ENCODE data around the gene CDH4. TPM values are rescaled to one million over a fixed set of nuclear protein-coding genes. Genes with fewer than 3 reads are reported as not detected.
"Not testable (repeated sequence)": the region's sequence is repeated elsewhere in the genome, so short reads cannot be mapped to it uniquely, and the experiment has no call there.

CDH4 gene
- total RNA-seq, 4 donors from 2014 or later: 0.13 to 0.38 (median 0.21) TPM; not detected in 1

- TF ChIP-seq POLR2A (IDR thresholded peaks at IDR 0.05): no peak
- TF ChIP-seq CTCF (IDR thresholded peaks at IDR 0.05): no peak
- Histone ChIP-seq H3K4me3 (no peak overlapping the region), H3K9me3 (no peaks in the 10 kb centered on the region), H3K27ac (no peak overlapping the region), H3K36me3 (no peaks in the 10 kb centered on the region), H3K27me3 (peaks cover 0 to 59% (median 0%) of the 10 kb centered on the region in 4 donors), H3K4me1 (peaks cover 0 to 6% (median 0%) of the 10 kb centered on the region in 3 donors)
- intact Hi-C loops (cut with DNase I): no loop called here
- 80 to 82% methylated on average over 2 to 3 of the region's 10 CpGs for WGBS, 2 donors
- DNase-seq: no peak
Observed at GRCh38 chr20:61268024-61268423, 16.0 kb downstream of the CDH4 start.

- Histone ChIP-seq H3K9me3 (no peaks in the 10 kb centered on the region), H3K27me3 (peaks cover 0 to 29% (median 0%) of the 10 kb centered on the region in 4 donors), H3K4me3 (no peak overlapping the region), H3K36me3 (no peaks in the 10 kb centered on the region), H3K27ac (no peak overlapping the region), H3K4me1 (peaks cover 0 to 6% (median 0%) of the 10 kb centered on the region in 3 donors)
- no peak for DNase-seq
- intact Hi-C loops (cut with DNase I): no loop called here
- WGBS, 2 donors: 20 to 39% methylated on average over 17 to 21 of the region's 28 CpGs
- no peak for TF ChIP-seq CTCF (IDR thresholded peaks at IDR 0.05)
- no peak for TF ChIP-seq POLR2A (IDR thresholded peaks at IDR 0.05)
Observed at GRCh38 chr20:61271312-61272231, 19.5 kb downstream of the CDH4 start.

DNA sequence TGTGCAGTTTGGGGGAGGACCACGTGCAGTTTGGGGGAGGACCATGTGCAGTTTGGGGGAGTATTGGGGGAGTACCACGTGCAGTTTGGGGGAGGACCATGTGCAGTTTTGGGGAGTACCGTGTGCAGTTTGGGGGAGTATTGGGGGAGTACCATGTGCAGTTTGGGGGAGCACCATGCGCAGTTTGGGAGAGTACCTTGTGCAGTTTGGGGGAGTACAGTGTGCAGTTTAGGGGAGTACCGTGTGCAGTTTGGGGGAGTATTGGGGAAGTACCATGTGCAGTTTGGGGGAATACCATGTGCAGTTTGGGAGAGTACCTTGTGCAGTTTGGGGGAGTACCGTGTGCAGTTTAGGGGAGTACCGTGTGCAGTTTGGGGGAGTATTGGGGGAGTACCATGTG is 21.0 kb downstream of the CDH4 start:
- H3K36me3 ChIP-seq; DNase-seq; intact Hi-C loops (cut with DNase I); H3K9me3 ChIP-seq; H3K4me1 ChIP-seq; H3K4me3 ChIP-seq; H3K27ac ChIP-seq: not testable (repeated sequence)
- 76 to 82% methylated on average over 3 to 7 of the region's 7 CpGs for WGBS, 2 donors
- peaks cover 0 to 29% (median 0%) of the 10 kb centered on the region in 4 donors for H3K27me3 ChIP-seq

DNA sequence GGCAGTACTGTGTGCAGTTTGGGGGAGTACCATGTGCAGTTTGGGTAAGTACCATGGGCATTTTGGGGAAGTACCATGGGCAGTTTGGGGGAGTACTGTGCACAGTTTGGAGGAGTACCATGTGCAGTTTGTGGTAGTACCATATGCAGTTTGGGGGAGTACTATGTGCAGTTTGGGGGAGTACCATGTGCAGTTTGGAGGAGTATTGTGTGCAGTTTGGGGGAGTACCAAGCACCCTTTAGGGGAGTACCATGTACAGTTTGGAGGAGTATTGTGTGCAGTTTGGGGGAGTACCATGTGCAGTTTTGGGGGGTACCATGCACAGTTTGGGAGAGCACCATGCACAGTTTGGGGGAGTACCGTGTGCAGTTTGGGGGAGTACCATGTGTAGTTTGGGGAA is 21.6 kb downstream of the CDH4 start:
- DNase-seq; intact Hi-C loops (cut with DNase I); H3K36me3 ChIP-seq; H3K4me3 ChIP-seq; H3K27ac ChIP-seq; H3K9me3 ChIP-seq; H3K4me1 ChIP-seq: not testable (repeated sequence)
- H3K27me3 ChIP-seq: peaks cover 0 to 35% (median 0%) of the 10 kb centered on the region in 4 donors
- WGBS, 2 donors: no CpG with 5 or more reads among the region's 1 CpG

GRCh38 chr20:61274326-61274725 is 22.3 kb downstream of the CDH4 start:
- no peaks in the 10 kb centered on the region for H3K36me3 ChIP-seq

More at GRCh38 chr20:61274326-61274725, 22.3 kb downstream of the CDH4 start:
- Histone ChIP-seq H3K4me3 (no peak overlapping the region), H3K4me1 (peaks cover 0 to 6% (median 0%) of the 10 kb centered on the region in 3 donors), H3K27me3 (peaks cover 0 to 42% (median 0%) of the 10 kb centered on the region in 4 donors), H3K27ac (no peak overlapping the region), H3K9me3 (no peaks in the 10 kb centered on the region)
- intact Hi-C loops (cut with DNase I): no loop called here
- TF ChIP-seq POLR2A (IDR thresholded peaks at IDR 0.05) (no peak), CTCF (IDR thresholded peaks at IDR 0.05) (no peak)
- WGBS, 2 donors: 77 to 83% methylated on average over 8 of the region's 8 CpGs
- no peak for DNase-seq
